Vagina (tissue), 2 donors: ENCODE data around the gene TGIF2. TPM values are rescaled to one million over a fixed set of nuclear protein-coding genes. Genes with fewer than 3 reads are reported as not detected.
A peak's percentile ranks its signal among the peaks of the same experiment; 100 is the strongest.

Experiments used
- DNase-seq, 2 donors: peaks; one replicate each; pipeline ENCODE4 v3.0.0-alpha.2; 2017; ENCODE audit errors: extremely low spot score in 2 of 2
- H3K27ac ChIP-seq: fragments of 200-600 bp; sonication (generic); one replicate; pipeline ENCODE4 v1.5.1; 2019
- H3K27me3 ChIP-seq: fragments of 200-600 bp; sonication (generic); one replicate; pipeline ENCODE4 v1.5.1; 2019
- H3K36me3 ChIP-seq, 2 donors: fragments of 200-600 bp; sonication (generic); one replicate each; pipeline ENCODE4 v1.5.1; 2017 to 2019
- H3K4me1 ChIP-seq: fragments of 200-600 bp; sonication (generic); one replicate; pipeline ENCODE4 v1.5.1; 2019
- H3K4me3 ChIP-seq, 2 donors: fragments of 200-600 bp; sonication (generic); 1 replicate in 1 of 2; 2 replicates in 1 of 2; pipeline ENCODE4 v1.5.1; 2016 to 2019
- H3K9me3 ChIP-seq: fragments of 200-600 bp; sonication (generic); one replicate; pipeline ENCODE4 v1.5.1; 2019
- CTCF ChIP-seq, 3 experiments: fragments of 450-650 bp in 2 of 3; fragments of 200-600 bp in 1 of 3; sonication (generic) in 1 of 3; IDR thresholded peaks; one replicate each; pipeline ENCODE4 v1.5.1; 2017 to 2019; ENCODE audit warnings: antibody characterized with exemption in 3 of 3, mild to moderate bottlenecking in 2 of 3, moderate library complexity in 2 of 3
- POLR2A ChIP-seq, 2 donors: fragments of 450-650 bp; IDR thresholded peaks; one replicate each; pipeline ENCODE4 v1.6.1; 2017; ENCODE audit warnings: antibody characterized with exemption in 2 of 2, mild to moderate bottlenecking in 2 of 2, moderate library complexity in 2 of 2
- POLR2AphosphoS5 ChIP-seq, 2 donors: sonication (generic); formaldehyde crosslinking; IDR thresholded peaks; one replicate each; pipeline ENCODE4 v1.9.0; 2017; ENCODE audit warnings: antibody characterized with exemption in 2 of 2, mild to moderate bottlenecking in 2 of 2, low read depth in 1 of 2; ENCODE audit not compliant: insufficient read depth in 1 of 2
- intact Hi-C: fragments of 100-400 bp; cut with DNase I; formaldehyde crosslinking; loops from one replicate; pipeline ENCODE4 v1.15.1; 2023
- total RNA-seq: library from RNA; depleted of rRNA; stranded (reverse); fragments of >200 nt; gene quantifications from one replicate; pipeline ENCODE4 v1.2.3, GENCODE V29; 2016

TGIF2 gene
- total RNA-seq, 1 donor from 2014 or later: 9.3 TPM

GRCh38 chr20:36574366-36575135 is 1.2 kb downstream of the TGIF2 start:
- intact Hi-C loops: loop anchor here (10.0 kb wide), 1 partner anchor 290 kb away; a partner anchor contains a TSS
- no peaks in the 10 kb centered on the region for H3K27me3 ChIP-seq
- H3K36me3 ChIP-seq: peaks cover 0 to 2% of the 10 kb centered on the region in 2 donors
- H3K4me1 ChIP-seq: peaks cover 29% of the 10 kb centered on the region
- TF ChIP-seq POLR2A (IDR thresholded peaks at IDR 0.05) (no peak), POLR2AphosphoS5 (IDR thresholded peaks at IDR 0.05; ENCODE audit: insufficient read depth in 1 of 2, low read depth in 1 of 2) (peak in 1 of 2 donors; percentile 44), CTCF (IDR thresholded peaks at IDR 0.05) (no peak)
- H3K9me3 ChIP-seq: no peaks in the 10 kb centered on the region
- no peak for DNase-seq
- H3K27ac ChIP-seq: peak overlapping the region; percentile 98
- peak overlapping the region; percentile 61 to 83 for H3K4me3 ChIP-seq

GRCh38 chr20:36576081-36576445 is 2.7 kb downstream of the TGIF2 start:
- no peak for DNase-seq
- Histone ChIP-seq H3K4me1 (peaks cover 29% of the 10 kb centered on the region), H3K27ac (no peak overlapping the region), H3K9me3 (no peaks in the 10 kb centered on the region), H3K4me3 (no peak overlapping the region), H3K27me3 (no peaks in the 10 kb centered on the region), H3K36me3 (peaks cover 0 to 11% of the 10 kb centered on the region in 2 donors)
- intact Hi-C loops: loop anchor here (10.0 kb wide), 1 partner anchor 289 kb away; a partner anchor contains a TSS
- TF ChIP-seq POLR2AphosphoS5 (IDR thresholded peaks at IDR 0.05; ENCODE audit: insufficient read depth in 1 of 2, low read depth in 1 of 2) (no peak), POLR2A (IDR thresholded peaks at IDR 0.05) (no peak), CTCF (IDR thresholded peaks at IDR 0.05) (no peak)

- TF ChIP-seq POLR2AphosphoS5 (IDR thresholded peaks at IDR 0.05; ENCODE audit: insufficient read depth in 1 of 2, low read depth in 1 of 2): no peak
- TF ChIP-seq POLR2A (IDR thresholded peaks at IDR 0.05): no peak
- no peak for TF ChIP-seq CTCF (IDR thresholded peaks at IDR 0.05)
- Histone ChIP-seq H3K27ac (no peak overlapping the region), H3K4me1 (peaks cover 22% of the 10 kb centered on the region), H3K4me3 (no peak overlapping the region), H3K36me3 (peaks cover 0 to 11% of the 10 kb centered on the region in 2 donors), H3K9me3 (no peaks in the 10 kb centered on the region), H3K27me3 (no peaks in the 10 kb centered on the region)
- no peak for DNase-seq
- intact Hi-C loops: loop anchor here (10.0 kb wide), 1 partner anchor 286 kb away; a partner anchor contains a TSS
Observed at GRCh38 chr20:36578356-36579041, 5.1 kb downstream of the TGIF2 start.

GRCh38 chr20:36579996-36580545 is 6.7 kb downstream of the TGIF2 start:
- H3K9me3 ChIP-seq: no peaks in the 10 kb centered on the region
- intact Hi-C loops: loop anchor here (10.0 kb wide), 1 partner anchor 285 kb away; a partner anchor contains a TSS
- TF ChIP-seq CTCF (IDR thresholded peaks at IDR 0.05) (no peak), POLR2A (IDR thresholded peaks at IDR 0.05) (no peak), POLR2AphosphoS5 (IDR thresholded peaks at IDR 0.05; ENCODE audit: insufficient read depth in 1 of 2, low read depth in 1 of 2) (no peak)
- no peaks in the 10 kb centered on the region for H3K27me3 ChIP-seq
- no peak overlapping the region for H3K27ac ChIP-seq
- DNase-seq: no peak
- H3K36me3 ChIP-seq: peaks cover 0 to 11% of the 10 kb centered on the region in 2 donors
- peaks cover 13% of the 10 kb centered on the region for H3K4me1 ChIP-seq
- H3K4me3 ChIP-seq: no peak overlapping the region
